Smooth muscle cell (in vitro differentiated cells): Measurements from ENCODE around the gene OSBP2. TPM values are rescaled to one million over a fixed set of nuclear protein-coding genes. Genes with fewer than 3 reads are reported as not detected.

Experiments used
- DNase-seq: peaks from one replicate; lab custom pipeline; 2025; ENCODE audit not compliant: unreplicated experiment; lab: John Stamatoyannopoulos, UW
- H2AFZ ChIP-seq: fragments of 200-600 bp; sonication (generic); 2 replicates; pipeline ENCODE4 v1.6.0; 2016; ENCODE audit warnings: antibody characterized with exemption, low read depth, mild to moderate bottlenecking
- H3F3A ChIP-seq: fragments of 200-600 bp; sonication (generic); 2 replicates; pipeline ENCODE4 v1.6.0; 2017; ENCODE audit warnings: antibody characterized with exemption, low read depth
- H3K27ac ChIP-seq: fragments of 200-600 bp; sonication (generic); 2 replicates; pipeline ENCODE4 v1.5.1; 2016; ENCODE audit warnings: low read depth, mild to moderate bottlenecking
- H3K27me3 ChIP-seq: fragments of 200-600 bp; sonication (generic); 2 replicates; pipeline ENCODE4 v1.6.1; 2016; ENCODE audit warnings: low read depth, mild to moderate bottlenecking
- H3K36me3 ChIP-seq: fragments of 200-600 bp; sonication (generic); 2 replicates; pipeline ENCODE4 v1.5.1; 2016; ENCODE audit warnings: low read depth
- H3K4me1 ChIP-seq: fragments of 200-600 bp; sonication (generic); 2 replicates; pipeline ENCODE4 v1.5.1; 2016; ENCODE audit warnings: low read depth
- H3K4me2 ChIP-seq: fragments of 200-600 bp; sonication (generic); 2 replicates; pipeline ENCODE4 v1.6.0; 2016; ENCODE audit warnings: mild to moderate bottlenecking
- H3K4me3 ChIP-seq: fragments of 200-600 bp; sonication (generic); 2 replicates; pipeline ENCODE4 v1.5.1; 2016; ENCODE audit warnings: mild to moderate bottlenecking
- H3K79me2 ChIP-seq: fragments of 200-600 bp; sonication (generic); 2 replicates; pipeline ENCODE4 v1.6.0; 2016; ENCODE audit warnings: low read depth, mild to moderate bottlenecking
- H3K9ac ChIP-seq: fragments of 200-600 bp; sonication (generic); 2 replicates; pipeline ENCODE4 v1.6.0; 2016; ENCODE audit warnings: low read depth
- H3K9me3 ChIP-seq: fragments of 200-600 bp; sonication (generic); replicated peaks from 2 replicates; pipeline ENCODE4 v1.5.1; 2016; ENCODE audit warnings: low read depth
- H4K20me1 ChIP-seq: fragments of 200-600 bp; sonication (generic); 2 replicates; pipeline ENCODE4 v1.6.0; 2016; ENCODE audit warnings: low read depth
- WGBS: methylation state at CpG from one replicate; pipeline ENCODE4 v1.1.7; 2016; ENCODE audit warnings: low lambda C conversion rate; 5-methylcytosine and 5-hydroxymethylcytosine counted together
- polyA plus RNA-seq: library from polyadenylated mRNA; unstranded; fragments of >200 nt; fragmentation: Nextera tagmentation; extraction: Ambion mirVana; gene quantifications from 2 replicates; pipeline ENCODE4 v1.2.1, GENCODE V29; 2016
- total RNA-seq: library from RNA; depleted of rRNA; stranded (reverse); fragments of >200 nt; gene quantifications from 2 replicates; pipeline ENCODE4 v1.2.3, GENCODE V29; 2014
- TF ChIP-seq, protein P1 (sequence below): fragments of 200-600 bp; sonication (generic); IDR thresholded peaks from 2 replicates; pipeline ENCODE4 v1.5.1; 2017; ENCODE audit warnings: borderline replicate concordance, mild to moderate bottlenecking, antibody characterized with exemption; ENCODE audit not compliant: insufficient read depth, poor library complexity, severe bottlenecking

Gene OSBP2
- total and polyA plus RNA-seq, 2 experiments from 2014 or later: 4.6 to 4.9 TPM

- H3K4me1 ChIP-seq: no peaks in the 10 kb centered on the region
- TF ChIP-seq, protein P1, sequence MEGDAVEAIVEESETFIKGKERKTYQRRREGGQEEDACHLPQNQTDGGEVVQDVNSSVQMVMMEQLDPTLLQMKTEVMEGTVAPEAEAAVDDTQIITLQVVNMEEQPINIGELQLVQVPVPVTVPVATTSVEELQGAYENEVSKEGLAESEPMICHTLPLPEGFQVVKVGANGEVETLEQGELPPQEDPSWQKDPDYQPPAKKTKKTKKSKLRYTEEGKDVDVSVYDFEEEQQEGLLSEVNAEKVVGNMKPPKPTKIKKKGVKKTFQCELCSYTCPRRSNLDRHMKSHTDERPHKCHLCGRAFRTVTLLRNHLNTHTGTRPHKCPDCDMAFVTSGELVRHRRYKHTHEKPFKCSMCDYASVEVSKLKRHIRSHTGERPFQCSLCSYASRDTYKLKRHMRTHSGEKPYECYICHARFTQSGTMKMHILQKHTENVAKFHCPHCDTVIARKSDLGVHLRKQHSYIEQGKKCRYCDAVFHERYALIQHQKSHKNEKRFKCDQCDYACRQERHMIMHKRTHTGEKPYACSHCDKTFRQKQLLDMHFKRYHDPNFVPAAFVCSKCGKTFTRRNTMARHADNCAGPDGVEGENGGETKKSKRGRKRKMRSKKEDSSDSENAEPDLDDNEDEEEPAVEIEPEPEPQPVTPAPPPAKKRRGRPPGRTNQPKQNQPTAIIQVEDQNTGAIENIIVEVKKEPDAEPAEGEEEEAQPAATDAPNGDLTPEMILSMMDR: no peak
- H2AFZ ChIP-seq: no peak overlapping the region
- H3K9ac ChIP-seq: no peak overlapping the region
- H3K4me2 ChIP-seq: no peak overlapping the region
- no peak overlapping the region for H3K4me3 ChIP-seq
- H3K79me2 ChIP-seq: no peaks in the 10 kb centered on the region
- 72% methylated on average over 2 of the region's 2 CpGs for WGBS
- no peak overlapping the region for H3K27ac ChIP-seq
- no peaks in the 10 kb centered on the region for H3K27me3 ChIP-seq
- no peak for DNase-seq
- H4K20me1 ChIP-seq: no peaks in the 10 kb centered on the region
- H3K36me3 ChIP-seq: no peaks in the 10 kb centered on the region
- H3K9me3 ChIP-seq: no peaks in the 10 kb centered on the region
- H3F3A ChIP-seq: no peaks in the 10 kb centered on the region
These were observed 41.8 kb upstream of the OSBP2 start for GRCh38 chr22:30652852-30653251.

DNA sequence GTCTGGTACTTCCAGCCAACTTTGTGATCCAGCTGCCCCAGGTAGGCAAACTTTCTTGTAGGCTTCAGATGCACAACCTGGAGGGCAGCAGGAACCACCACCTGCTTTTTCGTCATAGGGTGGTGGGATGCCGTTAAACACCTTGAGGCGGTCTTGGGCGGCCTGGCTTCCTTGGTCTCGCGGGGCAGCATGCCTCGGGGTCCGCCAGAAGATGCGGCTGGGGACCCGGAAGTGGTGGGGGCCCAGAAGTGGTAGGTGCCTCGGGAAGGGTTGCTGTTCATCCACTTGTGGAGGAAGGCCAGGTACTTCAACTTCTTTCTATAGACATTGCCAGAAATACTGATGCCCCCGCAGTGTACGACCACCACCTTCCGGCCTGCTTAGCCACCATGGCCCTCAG is 40.3 kb upstream of the OSBP2 start:
- Histone ChIP-seq H3K9ac (no peak overlapping the region), H3K4me1 (no peaks in the 10 kb centered on the region), H3K79me2 (no peaks in the 10 kb centered on the region), H3F3A (no peaks in the 10 kb centered on the region), H3K4me3 (no peak overlapping the region), H3K4me2 (no peak overlapping the region), H3K27ac (no peak overlapping the region), H3K36me3 (no peaks in the 10 kb centered on the region), H3K9me3 (no peaks in the 10 kb centered on the region), H3K27me3 (no peaks in the 10 kb centered on the region), H2AFZ (no peak overlapping the region), H4K20me1 (no peaks in the 10 kb centered on the region)
- no peak for DNase-seq
- WGBS: 95% methylated on average over 14 of the region's 14 CpGs
- TF ChIP-seq, protein P1: no peak

GRCh38 chr22:30655532-30655931 is 39.1 kb upstream of the OSBP2 start:
- Histone ChIP-seq H3K27me3 (no peaks in the 10 kb centered on the region), H2AFZ (no peak overlapping the region), H3K9ac (no peak overlapping the region), H3K4me3 (no peak overlapping the region), H3K27ac (no peak overlapping the region), H3K4me2 (no peak overlapping the region), H3K36me3 (no peaks in the 10 kb centered on the region), H3K79me2 (no peaks in the 10 kb centered on the region), H3K4me1 (no peaks in the 10 kb centered on the region), H3F3A (no peaks in the 10 kb centered on the region), H3K9me3 (no peaks in the 10 kb centered on the region), H4K20me1 (no peaks in the 10 kb centered on the region)
- DNase-seq: no peak
- TF ChIP-seq, protein P1: no peak
- WGBS: 44% methylated on average over 3 of the region's 3 CpGs

- Histone ChIP-seq H2AFZ (no peak overlapping the region), H4K20me1 (no peaks in the 10 kb centered on the region), H3F3A (no peaks in the 10 kb centered on the region), H3K4me3 (no peak overlapping the region), H3K79me2 (no peaks in the 10 kb centered on the region), H3K36me3 (no peaks in the 10 kb centered on the region), H3K27ac (no peak overlapping the region), H3K4me1 (peaks cover 4% of the 10 kb centered on the region), H3K27me3 (peaks cover 3% of the 10 kb centered on the region), H3K4me2 (no peak overlapping the region), H3K9ac (no peak overlapping the region), H3K9me3 (no peaks in the 10 kb centered on the region)
- no peak for DNase-seq
- 95% methylated on average over 4 of the region's 4 CpGs for WGBS
- TF ChIP-seq, protein P1: no peak
These were observed 32.6 kb upstream of the OSBP2 start for GRCh38 chr22:30662040-30662439.
